ENCODE data around the gene ANO1.

DNA sequence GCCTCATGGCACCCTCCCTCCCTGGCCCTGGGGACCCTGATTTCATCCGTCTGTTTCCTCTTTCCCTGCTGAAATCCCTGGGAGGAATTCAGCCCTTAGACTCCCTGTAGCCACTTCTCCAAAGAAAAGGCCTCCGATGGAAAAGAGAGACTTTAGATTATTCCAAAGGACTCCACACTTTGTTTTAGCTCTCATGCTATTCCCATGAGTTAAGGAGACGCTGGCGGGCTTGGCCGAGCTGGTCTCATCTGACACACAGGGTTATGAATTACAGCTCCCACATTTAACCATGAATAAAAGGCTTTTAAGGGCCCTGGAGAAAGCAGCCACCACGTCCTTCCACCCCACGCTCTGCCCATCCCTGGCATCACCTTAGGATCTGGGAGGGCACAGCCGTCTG, 57.0 kb downstream of the ANO1 start:
- TF ChIP-seq POLR2AphosphoS5 (IDR thresholded peaks at IDR 0.05; ENCODE audit: low read depth, low read length) (no peak), RAD21 (IDR thresholded peaks at IDR 0.05; ENCODE audit: low read depth) (no peak), SP1 (IDR thresholded peaks at IDR 0.05; ENCODE audit: low read depth) (no peak)
- TF ChIP-seq, protein P1, sequence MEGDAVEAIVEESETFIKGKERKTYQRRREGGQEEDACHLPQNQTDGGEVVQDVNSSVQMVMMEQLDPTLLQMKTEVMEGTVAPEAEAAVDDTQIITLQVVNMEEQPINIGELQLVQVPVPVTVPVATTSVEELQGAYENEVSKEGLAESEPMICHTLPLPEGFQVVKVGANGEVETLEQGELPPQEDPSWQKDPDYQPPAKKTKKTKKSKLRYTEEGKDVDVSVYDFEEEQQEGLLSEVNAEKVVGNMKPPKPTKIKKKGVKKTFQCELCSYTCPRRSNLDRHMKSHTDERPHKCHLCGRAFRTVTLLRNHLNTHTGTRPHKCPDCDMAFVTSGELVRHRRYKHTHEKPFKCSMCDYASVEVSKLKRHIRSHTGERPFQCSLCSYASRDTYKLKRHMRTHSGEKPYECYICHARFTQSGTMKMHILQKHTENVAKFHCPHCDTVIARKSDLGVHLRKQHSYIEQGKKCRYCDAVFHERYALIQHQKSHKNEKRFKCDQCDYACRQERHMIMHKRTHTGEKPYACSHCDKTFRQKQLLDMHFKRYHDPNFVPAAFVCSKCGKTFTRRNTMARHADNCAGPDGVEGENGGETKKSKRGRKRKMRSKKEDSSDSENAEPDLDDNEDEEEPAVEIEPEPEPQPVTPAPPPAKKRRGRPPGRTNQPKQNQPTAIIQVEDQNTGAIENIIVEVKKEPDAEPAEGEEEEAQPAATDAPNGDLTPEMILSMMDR (IDR thresholded peaks at IDR 0.05 in 2 of 3, conservative IDR thresholded peaks at IDR 0.05 in 1 of 3; ENCODE audit: borderline replicate concordance in 1 of 3, insufficient read depth in 1 of 3, low read depth in 2 of 3, low read length in 2 of 3), result no peak

All from HCT116 (cell line).